Measurements from ENCODE around the gene INSRR. TPM values are rescaled to one million over a fixed set of nuclear protein-coding genes. Genes with fewer than 3 reads are reported as not detected.
A peak's percentile ranks its signal among the peaks of the same experiment; 100 is the strongest.

INSRR gene
- total RNA-seq, 1 experiment from 2014 or later: not detected

DNA sequence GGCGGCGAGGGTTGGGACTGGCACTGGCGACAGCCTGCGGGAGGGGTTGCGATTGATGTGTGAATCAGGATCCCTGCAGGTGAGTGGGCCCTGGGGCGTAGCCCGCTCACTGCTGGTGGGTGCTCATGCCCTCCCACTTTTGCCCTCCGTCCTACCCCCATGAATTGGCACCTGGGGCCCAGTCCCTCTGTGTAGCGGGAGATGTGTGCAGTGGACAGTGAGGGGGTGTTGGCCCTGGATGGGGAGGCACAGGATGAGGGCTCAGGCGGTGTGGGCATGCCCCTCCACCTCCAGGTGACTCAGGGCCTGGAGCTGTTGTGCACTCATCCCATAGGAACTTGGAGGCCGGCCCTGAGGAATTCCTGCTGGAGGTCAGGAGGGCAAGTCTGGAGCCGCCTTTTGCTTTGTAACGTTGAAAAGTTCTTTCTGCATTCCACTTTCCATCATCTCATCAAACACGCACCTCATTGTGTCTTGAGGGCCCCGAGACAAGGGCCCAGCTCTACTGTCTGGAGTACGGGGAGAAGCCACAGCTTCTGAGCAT lies 37.6 kb upstream of the INSRR start:
- H3K36me3 ChIP-seq (ENCODE audit: insufficient read depth, low read length): no peaks in the 10 kb centered on the region
- H3K79me2 ChIP-seq (ENCODE audit: low read length): no peaks in the 10 kb centered on the region
- H3K9me2 ChIP-seq (replicated peaks; ENCODE audit: insufficient read depth, low read length): no peaks in the 10 kb centered on the region
- no peak overlapping the region for H3K27ac ChIP-seq (ENCODE audit: low read length)
- DNase-seq: no peak
- H3K4me1 ChIP-seq (ENCODE audit: low read length): no peaks in the 10 kb centered on the region
- no peak overlapping the region for H3K4me2 ChIP-seq (ENCODE audit: low read depth, low read length, poor library complexity, severe bottlenecking)
- no peaks in the 10 kb centered on the region for H3K27me3 ChIP-seq (ENCODE audit: low read length)
- no peak overlapping the region for H2AFZ ChIP-seq (ENCODE audit: low read length)
- H3K4me3 ChIP-seq (ENCODE audit: low read length): no peak overlapping the region
- H3K9me3 ChIP-seq (ENCODE audit: low read length): no peaks in the 10 kb centered on the region
- no peak overlapping the region for H3K9ac ChIP-seq (ENCODE audit: low read length)
- no peaks in the 10 kb centered on the region for H4K20me1 ChIP-seq (ENCODE audit: insufficient read depth, low read depth, low read length)

DNA sequence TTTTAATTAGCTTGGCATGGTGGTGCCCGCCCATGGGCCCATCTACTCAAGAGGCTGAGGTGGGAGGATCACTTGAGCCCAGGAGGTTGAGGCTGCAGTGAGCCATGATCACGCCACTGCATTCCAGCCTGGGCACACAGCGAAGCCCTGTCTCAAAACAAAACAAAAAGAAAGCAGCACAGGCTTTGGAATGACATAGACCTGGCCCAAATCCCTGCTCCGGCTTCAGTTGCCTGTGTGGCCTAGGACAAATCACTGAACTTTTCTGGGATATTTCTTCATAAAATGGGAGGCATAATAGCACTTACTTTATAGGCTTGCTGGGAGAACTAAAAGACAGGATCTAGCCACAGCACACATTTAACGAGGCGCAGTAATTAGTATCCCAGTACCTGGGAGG lies 37.0 kb upstream of the INSRR start:
- Histone ChIP-seq H3K27me3 (ENCODE audit: low read length) (no peaks in the 10 kb centered on the region), H4K20me1 (ENCODE audit: insufficient read depth, low read depth, low read length) (no peaks in the 10 kb centered on the region), H3K9me3 (ENCODE audit: low read length) (no peaks in the 10 kb centered on the region), H3K79me2 (ENCODE audit: low read length) (no peaks in the 10 kb centered on the region), H3K9me2 (replicated peaks; ENCODE audit: insufficient read depth, low read length) (no peaks in the 10 kb centered on the region), H3K27ac (ENCODE audit: low read length) (no peak overlapping the region), H3K4me1 (ENCODE audit: low read length) (no peaks in the 10 kb centered on the region), H3K9ac (ENCODE audit: low read length) (no peak overlapping the region), H2AFZ (ENCODE audit: low read length) (no peak overlapping the region), H3K4me2 (ENCODE audit: low read depth, low read length, poor library complexity, severe bottlenecking) (no peak overlapping the region), H3K4me3 (ENCODE audit: low read length) (no peak overlapping the region), H3K36me3 (ENCODE audit: insufficient read depth, low read length) (no peaks in the 10 kb centered on the region)
- DNase-seq: no peak

GRCh38 chr1:156895455-156895812 lies 36.5 kb upstream of the INSRR start:
- no peaks in the 10 kb centered on the region for H3K36me3 ChIP-seq (ENCODE audit: insufficient read depth, low read length)
- H3K9me2 ChIP-seq (replicated peaks; ENCODE audit: insufficient read depth, low read length): no peaks in the 10 kb centered on the region
- H3K4me2 ChIP-seq (ENCODE audit: low read depth, low read length, poor library complexity, severe bottlenecking): no peak overlapping the region
- no peaks in the 10 kb centered on the region for H3K9me3 ChIP-seq (ENCODE audit: low read length)
- no peak overlapping the region for H3K4me3 ChIP-seq (ENCODE audit: low read length)
- H3K79me2 ChIP-seq (ENCODE audit: low read length): no peaks in the 10 kb centered on the region
- no peak overlapping the region for H3K9ac ChIP-seq (ENCODE audit: low read length)
- H3K27me3 ChIP-seq (ENCODE audit: low read length): no peaks in the 10 kb centered on the region
- no peak overlapping the region for H2AFZ ChIP-seq (ENCODE audit: low read length)
- no peaks in the 10 kb centered on the region for H4K20me1 ChIP-seq (ENCODE audit: insufficient read depth, low read depth, low read length)
- no peak overlapping the region for H3K27ac ChIP-seq (ENCODE audit: low read length)
- no peak for DNase-seq
- H3K4me1 ChIP-seq (ENCODE audit: low read length): no peaks in the 10 kb centered on the region

DNA sequence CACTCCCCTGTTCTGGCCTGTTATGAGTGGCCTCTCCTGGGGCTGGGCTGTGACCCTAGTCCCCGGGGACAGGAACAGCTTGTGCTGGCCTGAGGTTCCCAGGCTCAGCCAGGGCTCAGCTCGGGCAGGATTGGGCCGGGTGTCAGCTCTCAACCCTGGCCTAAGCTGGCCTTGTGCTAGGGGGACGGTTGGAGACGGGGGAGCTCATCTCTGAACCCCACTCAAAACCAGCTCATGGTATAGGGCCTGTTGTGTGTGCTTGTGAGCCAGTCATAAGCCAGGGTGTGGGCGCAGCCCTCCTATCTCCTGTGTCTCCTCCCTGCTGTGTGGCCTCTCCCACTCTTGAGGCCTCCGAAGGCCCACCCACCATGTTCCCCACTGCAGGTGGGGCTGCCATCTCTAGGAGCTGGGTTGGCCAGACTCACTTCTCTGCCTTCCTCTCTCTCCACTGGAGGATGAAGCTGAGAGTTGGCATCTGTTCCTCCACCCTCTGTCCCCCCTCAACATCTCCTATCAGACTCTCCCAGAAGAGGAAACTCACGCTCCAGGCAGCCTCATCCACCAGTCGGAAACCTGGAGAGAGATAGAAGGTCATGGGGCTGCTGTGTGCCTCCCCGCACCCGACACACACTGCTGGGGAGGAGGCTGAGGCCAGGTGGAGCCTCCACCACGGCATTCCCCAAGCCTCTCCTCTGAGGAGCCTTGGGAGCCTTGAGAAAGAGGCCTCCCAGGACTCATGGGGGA lies 36.0 kb upstream of the INSRR start:
- no peak for DNase-seq
- H3K79me2 ChIP-seq (ENCODE audit: low read length): no peaks in the 10 kb centered on the region
- H3K9ac ChIP-seq (ENCODE audit: low read length): no peak overlapping the region
- no peaks in the 10 kb centered on the region for H3K9me2 ChIP-seq (replicated peaks; ENCODE audit: insufficient read depth, low read length)
- peaks cover under 1% of the 10 kb centered on the region; the same call in 1 of the 2 replicates for H3K4me1 ChIP-seq (ENCODE audit: low read length)
- no peaks in the 10 kb centered on the region for H4K20me1 ChIP-seq (ENCODE audit: insufficient read depth, low read depth, low read length)
- no peak overlapping the region for H3K4me2 ChIP-seq (ENCODE audit: low read depth, low read length, poor library complexity, severe bottlenecking)
- no peak overlapping the region for H2AFZ ChIP-seq (ENCODE audit: low read length)
- no peaks in the 10 kb centered on the region for H3K9me3 ChIP-seq (ENCODE audit: low read length)
- H3K36me3 ChIP-seq (ENCODE audit: insufficient read depth, low read length): no peaks in the 10 kb centered on the region
- no peak overlapping the region for H3K27ac ChIP-seq (ENCODE audit: low read length)
- H3K4me3 ChIP-seq (ENCODE audit: low read length): no peak overlapping the region
- H3K27me3 ChIP-seq (ENCODE audit: low read length): no peaks in the 10 kb centered on the region

DNA sequence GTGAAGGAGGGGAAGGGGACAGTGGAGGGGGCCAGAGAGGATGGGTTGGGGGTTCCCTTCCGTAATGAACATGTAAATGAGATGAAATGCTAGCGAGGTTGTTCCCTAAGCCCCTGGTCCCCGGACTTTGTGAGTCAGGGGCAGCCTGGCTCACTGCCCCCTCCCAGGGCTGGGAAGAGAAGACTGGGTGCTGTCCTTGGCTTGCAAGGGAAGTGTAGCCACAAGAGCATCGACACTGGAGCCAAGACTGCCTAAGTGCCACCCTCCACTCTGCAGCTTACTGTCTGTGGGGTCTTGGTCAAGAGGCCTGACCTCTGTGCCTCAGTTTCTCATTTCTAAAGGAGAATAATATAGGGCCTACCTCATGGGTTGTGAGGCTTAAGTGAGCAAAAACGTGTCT lies 35.1 kb upstream of the INSRR start:
- Histone ChIP-seq H3K27ac (ENCODE audit: low read length) (no peak overlapping the region), H3K9me2 (replicated peaks; ENCODE audit: insufficient read depth, low read length) (no peaks in the 10 kb centered on the region), H3K27me3 (ENCODE audit: low read length) (no peaks in the 10 kb centered on the region), H3K4me1 (ENCODE audit: low read length) (peaks cover 4% of the 10 kb centered on the region), H3K36me3 (ENCODE audit: insufficient read depth, low read length) (no peaks in the 10 kb centered on the region), H3K9me3 (ENCODE audit: low read length) (no peaks in the 10 kb centered on the region), H3K9ac (ENCODE audit: low read length) (no peak overlapping the region), H2AFZ (ENCODE audit: low read length) (no peak overlapping the region), H3K4me3 (ENCODE audit: low read length) (no peak overlapping the region), H3K79me2 (ENCODE audit: low read length) (no peaks in the 10 kb centered on the region), H3K4me2 (ENCODE audit: low read depth, low read length, poor library complexity, severe bottlenecking) (no peak overlapping the region), H4K20me1 (ENCODE audit: insufficient read depth, low read depth, low read length) (no peaks in the 10 kb centered on the region)
- DNase-seq: no peak

DNA sequence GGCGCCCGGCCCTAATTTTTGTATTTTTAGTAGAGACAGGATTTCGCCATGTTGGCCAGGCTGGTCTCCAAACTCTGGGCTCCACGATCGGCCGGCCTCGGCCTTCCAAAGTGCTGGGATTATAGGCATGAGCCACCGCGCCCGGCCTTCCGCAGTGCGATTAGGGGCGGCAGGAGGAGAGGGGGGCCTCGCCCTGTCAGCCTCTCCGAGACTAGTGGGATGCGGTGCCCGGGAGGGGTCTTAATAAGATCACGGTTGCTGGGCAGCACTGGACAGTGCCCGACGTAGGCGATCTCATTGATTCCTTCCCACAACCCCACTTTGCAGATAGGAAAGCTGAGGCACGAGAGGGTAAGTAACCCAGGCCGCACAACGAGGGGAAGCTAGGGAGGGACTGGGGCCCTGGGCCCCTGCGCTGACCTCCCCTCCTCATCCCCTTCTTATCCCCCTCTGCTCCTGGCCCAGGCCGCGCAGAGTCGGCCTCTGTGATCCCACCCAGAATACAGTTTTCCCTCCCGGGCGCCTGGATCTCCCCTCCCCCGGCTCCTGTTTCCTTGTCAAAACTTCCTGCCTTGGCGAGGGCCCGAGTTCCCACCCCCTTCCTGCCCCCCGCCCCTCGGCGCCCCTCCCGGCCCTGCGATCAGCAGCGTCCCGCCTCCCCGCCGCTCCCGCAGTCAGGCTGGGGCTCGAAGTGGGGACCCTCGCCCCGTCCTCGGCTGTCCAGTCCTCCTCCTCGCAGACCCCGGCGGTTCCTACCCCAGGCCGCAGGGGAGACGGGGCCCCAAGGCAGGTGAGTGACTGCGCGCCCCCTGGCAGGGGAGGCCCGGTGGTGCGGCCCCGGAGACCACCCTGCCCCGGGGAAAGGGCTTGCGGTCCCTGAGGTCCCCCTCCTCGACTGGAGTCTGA lies 34.4 kb upstream of the INSRR start, which contains the start of gene PEAR1:
Gene PEAR1 (plus strand): TSS at position 671 of the 906 bp plus-strand sequence. CDS start 10,209 bp downstream, outside the sequence.
- H3K4me2 ChIP-seq (ENCODE audit: low read depth, low read length, poor library complexity, severe bottlenecking): no peak within 1 kb of the TSS
- no peak within 1 kb of the TSS for H3K4me3 ChIP-seq (ENCODE audit: low read length)
- no peaks in the 10 kb centered on the region for H3K27me3 ChIP-seq (ENCODE audit: low read length)
- no peak within 1 kb of the TSS for H2AFZ ChIP-seq (ENCODE audit: low read length)
- H3K9me3 ChIP-seq (ENCODE audit: low read length): no peaks in the 10 kb centered on the region
- H3K27ac ChIP-seq (ENCODE audit: low read length): no peak within 1 kb of the TSS
- no peak for DNase-seq
- no peaks in the 10 kb centered on the region for H3K9me2 ChIP-seq (replicated peaks; ENCODE audit: insufficient read depth, low read length)
- H3K79me2 ChIP-seq (ENCODE audit: low read length): no peaks in the 10 kb centered on the region
- no peaks in the 10 kb centered on the region for H4K20me1 ChIP-seq (ENCODE audit: insufficient read depth, low read depth, low read length)
- no peaks in the 10 kb centered on the region for H3K36me3 ChIP-seq (ENCODE audit: insufficient read depth, low read length)
- H3K9ac ChIP-seq (ENCODE audit: low read length): no peak within 1 kb of the TSS
- H3K4me1 ChIP-seq (ENCODE audit: low read length): peaks cover 4% of the 10 kb centered on the region

- H3K9ac ChIP-seq (ENCODE audit: low read length): no peak overlapping the region
- H3K9me3 ChIP-seq (ENCODE audit: low read length): no peaks in the 10 kb centered on the region
- no peak overlapping the region for H2AFZ ChIP-seq (ENCODE audit: low read length)
- no peaks in the 10 kb centered on the region for H3K79me2 ChIP-seq (ENCODE audit: low read length)
- H4K20me1 ChIP-seq (ENCODE audit: insufficient read depth, low read depth, low read length): no peaks in the 10 kb centered on the region
- peaks cover 4% of the 10 kb centered on the region for H3K4me1 ChIP-seq (ENCODE audit: low read length)
- H3K27me3 ChIP-seq (ENCODE audit: low read length): no peaks in the 10 kb centered on the region
- no peak overlapping the region for H3K27ac ChIP-seq (ENCODE audit: low read length)
- DNase-seq: peak; percentile 94
- no peaks in the 10 kb centered on the region for H3K9me2 ChIP-seq (replicated peaks; ENCODE audit: insufficient read depth, low read length)
- no peak overlapping the region for H3K4me2 ChIP-seq (ENCODE audit: low read depth, low read length, poor library complexity, severe bottlenecking)
- no peak overlapping the region for H3K4me3 ChIP-seq (ENCODE audit: low read length)
- H3K36me3 ChIP-seq (ENCODE audit: insufficient read depth, low read length): no peaks in the 10 kb centered on the region
These were observed 33.5 kb upstream of the INSRR start for GRCh38 chr1:156892190-156893047.

All from Karpas-422 (cell line).